CD4-positive, alpha-beta T cell treated with Interleukin-15 for 1 hour (primary cell): ENCODE data around the gene CELF2.

ENCODE experiments used
- DNase-seq: peaks from one replicate; pipeline ENCODE4 v3.0.0-alpha.2; 2020

CELF2 gene

DNA sequence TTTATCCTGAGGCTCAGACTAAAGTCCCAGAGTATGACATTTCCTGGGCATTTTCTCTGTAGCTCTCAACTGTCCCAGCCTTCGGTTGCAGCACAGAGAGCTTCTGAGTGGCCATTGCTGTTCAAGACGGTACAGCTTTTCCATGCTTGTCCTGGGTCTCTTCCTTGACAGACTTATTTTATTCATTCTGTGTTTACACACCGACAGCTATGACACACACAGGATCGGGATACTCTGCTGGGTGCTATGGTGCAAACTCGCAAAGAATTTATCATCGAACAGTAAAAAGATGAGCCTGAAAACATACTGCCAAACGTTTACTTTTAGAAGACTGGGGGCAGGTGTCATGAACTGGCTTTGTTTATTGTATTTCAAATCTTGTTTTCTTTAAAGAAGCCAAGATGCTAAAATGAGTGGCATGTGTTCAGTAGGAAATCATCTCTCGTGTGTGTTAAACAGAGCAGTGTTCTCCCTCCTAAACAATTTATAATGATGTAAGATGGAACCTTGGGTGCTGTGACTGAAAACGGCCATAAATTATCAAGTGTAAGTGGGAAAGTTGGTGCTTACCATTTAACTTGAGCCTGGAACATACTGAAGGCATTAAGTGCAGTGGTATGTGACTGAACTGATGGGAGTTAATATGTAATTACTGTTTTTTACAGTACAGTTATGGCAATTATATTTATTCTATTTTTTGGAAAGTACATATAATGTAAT, 120.8 kb downstream of the CELF2 start:
- DNase-seq: no peak

- DNase-seq: no peak
Observed at GRCh38 chr10:11140963-11141362, 123.3 kb downstream of the CELF2 start.

GRCh38 chr10:11141571-11142091, 124.0 kb downstream of the CELF2 start:
- peak; percentile 22 for DNase-seq

DNA sequence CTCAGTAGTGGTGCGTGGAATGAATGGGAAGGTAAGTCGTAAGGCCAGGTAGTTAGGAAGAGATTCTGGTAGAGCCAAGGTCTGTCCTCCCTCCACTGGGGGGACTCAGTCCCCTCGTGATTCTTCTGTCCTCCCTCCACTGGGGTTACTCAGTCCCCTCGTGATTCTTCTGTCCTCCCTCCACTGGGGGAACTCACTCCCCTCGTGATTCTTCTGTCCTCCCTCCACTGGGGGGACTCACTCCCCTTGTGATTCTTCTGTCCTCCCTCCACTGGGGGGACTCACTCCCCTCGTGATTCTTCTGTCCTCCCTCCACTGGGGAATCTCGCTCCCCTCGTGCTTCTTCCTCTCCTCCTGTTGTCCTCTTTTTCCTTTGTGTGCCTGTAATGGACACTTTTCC, 125.1 kb downstream of the CELF2 start:
- peak; percentile 28 for DNase-seq

DNA sequence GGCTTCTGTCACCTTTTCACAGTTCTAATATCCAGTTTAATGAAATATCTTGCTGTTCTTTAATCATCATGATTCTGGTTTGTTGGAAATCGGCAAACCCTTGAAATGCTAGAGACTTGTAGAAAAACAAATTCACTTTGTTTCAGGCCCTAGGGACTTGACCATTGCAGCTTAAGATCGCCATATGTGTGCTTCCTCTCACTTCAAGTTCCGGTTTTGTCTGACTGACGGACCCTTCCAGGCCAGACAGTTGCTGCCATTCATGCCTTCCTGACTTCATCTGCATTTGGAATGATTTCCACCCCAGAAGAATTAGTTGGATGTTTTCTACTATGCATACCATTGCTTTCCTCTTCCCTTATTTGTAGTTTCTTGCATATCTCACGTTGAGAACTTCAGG, 125.6 kb downstream of the CELF2 start:
- DNase-seq: no peak

DNA sequence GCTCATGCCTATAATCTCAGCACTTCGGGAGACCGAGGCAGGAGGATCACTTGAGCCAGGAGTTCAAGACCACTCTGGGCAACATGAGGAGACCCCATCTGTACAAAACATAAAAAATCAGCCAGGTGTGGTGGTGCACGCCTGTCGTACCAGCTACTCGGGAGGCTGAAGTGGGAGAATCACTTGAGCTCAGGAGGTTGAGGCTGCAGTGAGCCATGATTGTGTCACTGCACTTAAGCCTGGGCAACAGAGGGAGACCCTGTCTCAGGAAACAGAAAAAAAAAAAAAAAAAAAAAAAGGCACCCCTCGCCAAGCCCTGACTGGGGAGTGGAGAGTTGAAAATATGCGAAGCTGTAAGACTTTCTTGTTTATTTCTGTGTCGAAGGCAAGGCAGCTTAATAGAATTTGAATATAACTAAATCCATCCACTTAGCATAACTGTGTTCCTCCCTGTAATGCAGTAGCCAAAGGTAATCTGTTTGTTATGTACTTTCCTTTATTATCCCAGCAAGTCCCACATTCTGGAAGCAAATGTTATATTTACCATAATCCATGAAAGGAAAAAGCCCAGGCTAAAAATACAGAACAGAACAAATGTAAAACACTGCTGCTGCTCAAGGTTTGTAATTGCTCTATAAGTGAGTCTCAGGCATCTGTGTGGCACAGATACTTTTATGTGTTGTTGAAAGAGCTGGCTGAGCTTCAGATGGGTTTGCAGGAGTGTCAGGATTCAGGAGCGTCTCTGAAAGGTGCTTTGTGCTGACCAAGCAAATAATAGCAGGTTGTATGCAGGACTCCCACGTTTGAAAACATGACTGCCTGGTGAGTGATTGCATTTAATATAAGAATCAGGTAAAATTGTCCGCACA, 127.2 kb downstream of the CELF2 start:
- DNase-seq: no peak

GRCh38 chr10:11145495-11145855, 127.8 kb downstream of the CELF2 start:
- DNase-seq: peak; percentile 80

DNA sequence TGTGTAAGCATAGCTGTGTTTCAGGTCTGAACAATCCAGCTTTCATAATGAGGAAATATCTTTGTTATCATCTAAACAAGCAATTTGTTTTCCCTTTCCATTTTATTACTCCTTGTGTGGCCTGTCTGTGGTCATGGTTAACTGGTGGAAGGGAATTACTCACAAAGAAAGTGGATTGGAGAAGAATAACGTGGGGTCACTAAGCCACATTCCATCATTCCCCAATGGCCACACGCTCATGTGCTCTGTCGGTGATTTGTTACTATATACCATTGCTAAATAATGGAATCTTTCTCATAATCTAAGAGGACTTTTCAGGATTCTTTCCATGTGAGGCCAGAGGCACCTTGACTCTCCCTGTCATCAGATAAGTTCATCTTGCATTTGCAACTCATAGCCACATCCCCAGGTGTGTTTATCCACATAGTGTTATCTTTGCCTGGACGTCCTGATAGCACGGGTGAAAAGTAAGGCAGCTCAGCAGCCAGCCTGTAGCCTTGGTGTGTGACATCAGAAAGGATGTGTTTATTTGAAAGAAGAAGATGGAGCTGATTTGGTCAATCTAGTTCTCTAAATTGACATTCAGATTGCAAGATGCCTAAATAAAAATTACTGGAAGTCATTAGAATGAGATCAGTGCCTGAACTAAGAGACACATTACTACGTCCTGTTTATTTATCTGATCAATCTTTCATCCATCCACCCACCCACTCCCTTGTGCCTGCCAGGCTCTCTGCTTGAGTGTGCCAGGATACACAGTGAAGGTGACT, 128.9 kb downstream of the CELF2 start:
- no peak for DNase-seq

- DNase-seq: peak; percentile 62
Observed at GRCh38 chr10:11147722-11148121, 130.1 kb downstream of the CELF2 start.

DNA sequence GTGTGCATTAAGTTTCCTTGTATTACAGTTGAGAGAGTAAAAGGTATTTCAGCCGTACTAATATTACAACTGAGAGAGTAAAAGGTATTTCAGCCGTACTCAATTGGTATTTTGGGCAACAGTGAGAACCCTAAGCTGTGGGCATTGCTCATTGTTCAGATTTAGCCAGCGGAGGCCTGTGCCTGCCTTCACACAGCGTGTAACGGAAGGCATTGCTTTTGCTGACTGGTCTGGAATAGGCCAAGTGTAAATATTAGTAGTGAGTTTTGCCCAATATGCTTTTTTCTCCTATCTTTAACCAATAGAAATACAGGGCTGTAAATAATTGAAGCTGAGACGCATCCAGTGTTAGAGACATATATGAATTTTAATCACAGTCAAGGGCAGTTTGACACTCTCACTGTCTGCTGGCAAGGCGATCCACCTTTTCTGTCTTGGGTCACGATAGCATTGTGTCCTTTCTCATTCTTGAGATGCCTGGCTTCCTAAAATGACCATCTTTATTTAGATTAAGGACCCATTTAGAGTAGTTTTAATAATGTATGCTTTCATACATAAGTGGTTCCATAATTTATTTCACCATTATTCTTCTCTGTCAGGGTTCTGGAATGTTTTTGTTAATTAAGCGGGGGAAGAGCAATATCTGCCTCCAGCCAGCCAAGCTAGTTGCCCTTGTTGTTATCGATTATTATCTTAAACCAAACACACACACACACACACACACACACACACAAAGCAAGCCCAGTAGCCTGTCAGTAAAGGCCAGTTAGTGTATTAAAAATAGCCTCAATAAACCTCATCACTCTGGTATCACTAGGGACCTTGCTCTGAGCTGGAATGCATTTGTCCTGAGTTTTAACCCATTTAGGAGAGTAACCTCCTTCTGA, 130.7 kb downstream of the CELF2 start:
- DNase-seq: no peak

DNA sequence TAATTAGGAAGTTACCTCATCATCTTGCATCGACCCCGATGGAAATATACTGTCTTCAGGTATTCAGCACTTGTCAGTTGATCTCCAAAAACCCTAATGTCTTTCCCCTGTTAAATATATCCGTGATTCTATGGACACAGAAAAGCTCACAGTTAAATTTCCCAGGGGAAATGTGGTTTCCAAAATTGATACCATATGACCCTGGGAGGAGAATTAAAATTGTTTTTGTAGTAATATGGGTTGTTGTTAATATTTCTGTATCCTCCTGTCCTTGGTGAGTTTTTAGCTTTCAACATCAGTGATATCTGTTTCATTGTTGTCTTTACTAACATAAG, 132.1 kb downstream of the CELF2 start:
- no peak for DNase-seq

- DNase-seq: peak; percentile 70
Observed at GRCh38 chr10:11150231-11150731, 132.6 kb downstream of the CELF2 start.

DNA sequence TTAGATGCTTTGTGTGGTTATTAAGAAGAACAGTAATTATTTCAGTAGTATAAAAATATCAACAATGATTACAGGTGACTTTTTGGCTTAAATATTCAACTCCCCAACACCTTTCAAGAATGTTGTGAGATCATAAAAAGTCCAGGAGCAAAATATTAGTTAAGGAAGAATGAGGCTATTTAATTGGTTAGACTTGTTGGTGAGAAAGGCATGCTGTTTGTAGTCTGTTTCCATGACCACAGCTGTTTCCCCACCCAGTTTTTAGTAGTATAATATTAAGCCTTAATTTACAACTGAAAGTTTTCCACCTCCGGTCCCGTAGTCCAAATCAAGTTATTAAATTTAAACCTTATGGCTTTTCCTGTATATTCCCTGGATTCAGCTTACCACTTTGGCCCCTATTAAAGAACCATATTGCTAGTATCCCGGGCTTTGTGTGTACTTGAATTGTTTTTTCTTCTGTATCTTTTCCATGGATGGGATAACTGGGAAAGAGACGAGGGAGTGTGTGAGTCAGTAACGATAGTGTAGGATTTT, 133.3 kb downstream of the CELF2 start:
- DNase-seq: peak; percentile 31

- DNase-seq: no peak
Observed at GRCh38 chr10:11152801-11153200, 135.1 kb downstream of the CELF2 start.

- no peak for DNase-seq
Observed at GRCh38 chr10:11153245-11153644, 135.6 kb downstream of the CELF2 start.

DNA sequence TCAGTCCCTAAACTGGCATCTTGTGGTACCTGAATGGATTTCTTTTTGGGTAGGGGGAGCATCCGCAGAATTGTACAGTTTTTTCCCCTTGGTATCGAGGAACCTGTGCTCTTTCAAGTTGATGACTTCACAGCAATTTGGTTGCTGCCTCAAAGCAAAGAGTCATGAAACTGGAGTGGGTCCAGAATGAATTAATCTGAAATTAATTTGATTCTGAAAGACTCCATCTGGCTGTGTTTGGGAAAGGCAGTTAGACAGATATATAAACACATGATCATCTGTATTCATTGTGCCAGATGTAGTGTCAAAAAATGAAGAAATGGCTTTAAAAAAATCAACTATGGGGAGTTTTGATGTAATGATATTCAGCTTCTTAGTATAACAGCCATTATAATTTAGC, 136.1 kb downstream of the CELF2 start:
- DNase-seq: no peak

DNA sequence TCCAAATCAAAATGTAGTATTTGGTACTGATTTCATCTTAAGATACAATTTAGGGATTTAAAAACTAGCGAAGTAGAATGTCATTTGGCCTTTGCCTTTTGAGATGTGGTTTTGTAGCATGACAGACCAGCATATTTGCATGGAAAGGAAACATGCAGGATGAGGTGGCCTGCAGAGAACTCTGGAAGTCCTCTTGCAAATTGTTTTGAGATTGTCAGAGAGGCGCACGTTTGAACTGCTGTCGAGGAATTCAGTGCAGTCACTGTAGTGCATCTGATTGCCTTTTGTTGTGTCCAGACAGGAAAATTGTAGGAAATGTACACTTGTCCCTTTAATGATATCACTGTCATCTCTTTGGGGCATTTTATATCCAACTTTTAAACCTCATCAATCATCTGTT, 136.7 kb downstream of the CELF2 start:
- DNase-seq: no peak

DNA sequence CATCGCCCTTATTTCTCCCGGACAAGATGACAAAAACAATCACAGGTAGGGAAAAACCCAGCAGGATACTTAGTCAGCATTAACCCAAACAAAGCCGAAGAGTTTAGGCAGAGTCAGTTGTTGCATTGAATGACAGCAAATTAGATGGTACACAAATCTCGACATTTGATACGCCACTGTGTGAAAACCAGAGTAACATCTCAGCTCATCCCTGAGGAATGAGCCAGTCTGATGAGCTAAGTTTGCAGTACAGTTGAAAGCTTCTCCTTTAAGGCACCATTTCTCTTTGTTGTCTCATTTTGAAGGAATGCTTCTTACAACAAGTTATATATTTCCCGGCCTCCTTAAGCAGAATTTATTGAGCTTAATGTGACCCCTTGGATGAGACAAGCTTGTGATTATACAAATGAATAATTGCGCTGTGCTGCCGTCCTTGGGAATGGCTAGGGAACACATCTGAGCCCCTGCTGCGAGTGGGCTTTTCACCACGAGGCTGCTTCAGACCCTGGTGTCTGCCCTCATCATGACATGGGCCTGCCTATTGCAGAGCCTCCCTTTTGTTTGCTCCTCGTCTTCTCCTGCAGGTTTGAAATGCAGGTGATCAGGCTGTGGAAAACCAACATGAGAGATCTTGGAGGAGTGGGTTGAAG, 137.3 kb downstream of the CELF2 start:
- no peak for DNase-seq

- DNase-seq: peak; percentile 55
Observed at GRCh38 chr10:11156480-11156879, 138.8 kb downstream of the CELF2 start.

- DNase-seq: no peak
Observed at GRCh38 chr10:11157292-11158076, 139.8 kb downstream of the CELF2 start.

DNA sequence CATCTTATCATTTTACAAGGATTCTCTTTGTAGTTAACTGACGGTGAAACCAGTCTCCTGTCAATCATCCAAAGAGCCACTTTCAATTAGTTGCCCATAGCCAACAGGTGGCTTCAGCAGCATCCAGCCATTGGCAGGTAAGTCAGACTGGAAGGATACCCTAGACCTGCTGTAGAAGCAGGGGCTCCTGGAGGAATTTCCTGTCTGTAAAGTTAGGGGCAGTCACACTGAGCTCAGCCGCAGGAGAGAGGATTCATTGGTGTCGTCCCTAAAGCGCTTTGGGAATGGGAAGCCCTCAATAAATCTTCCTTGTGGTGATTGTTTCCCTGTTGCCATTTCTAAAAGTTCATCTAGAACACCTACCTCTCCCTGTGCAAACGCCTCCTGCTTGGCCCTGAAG, 140.4 kb downstream of the CELF2 start:
- DNase-seq: no peak
